Uterus (tissue), 4 donors: ENCODE measurements around the gene PSMC3IP. TPM values are rescaled to one million over a fixed set of nuclear protein-coding genes. Genes with fewer than 3 reads are reported as not detected.

ENCODE experiments used
- DNase-seq, 2 donors: peaks; one replicate each; pipeline ENCODE4 v3.0.0-alpha.2; 2019 to 2020
- H3K27ac ChIP-seq, 2 donors: fragments of 200-600 bp; sonication (generic); 1 replicate in 1 of 2; 2 replicates in 1 of 2; pipeline ENCODE4 v1.5.1; 2016 to 2018
- H3K27me3 ChIP-seq, 2 donors: fragments of 200-600 bp; sonication (generic); one replicate each; pipeline ENCODE4 v1.5.1; 2018 to 2019; ENCODE audit warnings: control low read depth in 1 of 2
- H3K36me3 ChIP-seq, 2 donors: fragments of 200-600 bp; sonication (generic); one replicate each; pipeline ENCODE4 v1.5.1; 2019; ENCODE audit warnings: control low read depth in 1 of 2
- H3K4me1 ChIP-seq, 2 donors: fragments of 200-600 bp; sonication (generic); one replicate each; pipeline ENCODE4 v1.5.1; 2018 to 2019; ENCODE audit warnings: control low read depth in 1 of 2
- H3K4me3 ChIP-seq, 2 donors: fragments of 200-600 bp; sonication (generic); 1 replicate in 1 of 2; 2 replicates in 1 of 2; pipeline ENCODE4 v1.5.1; 2018 to 2019; ENCODE audit warnings: mild to moderate bottlenecking in 1 of 2
- H3K9me3 ChIP-seq, 2 donors: fragments of 200-600 bp; sonication (generic); one replicate each; pipeline ENCODE4 v1.5.1; 2019; ENCODE audit warnings: control low read depth in 1 of 2
- POLR2A ChIP-seq, 2 donors: fragments of 450-650 bp; IDR thresholded peaks; one replicate each; pipeline ENCODE4 v1.6.1; 2016; ENCODE audit warnings: antibody characterized with exemption in 2 of 2, mild to moderate bottlenecking in 1 of 2, moderate library complexity in 1 of 2
- intact Hi-C: fragments of 100-400 bp; cut with DNase I; formaldehyde crosslinking; loops from one replicate; pipeline ENCODE4 v1.15.1; 2023; ENCODE audit warnings: low total_unique reads
- total RNA-seq, 4 donors: library from RNA; depleted of rRNA in 3 of 4; stranded (reverse); fragments of >200 nt in 3 of 4; gene quantifications; one replicate each; pipeline versions ENCODE4 v1.1.0 to v1.2.4, GENCODE V29; 2014 to 2023
- TF ChIP-seq, protein P1 (sequence below), 4 experiments: fragments of 200-600 bp in 2 of 4; fragments of 450-650 bp in 2 of 4; sonication (generic) in 2 of 4; IDR thresholded peaks; one replicate each; pipeline ENCODE4 v1.5.1; 2016 to 2019; ENCODE audit warnings: antibody characterized with exemption in 4 of 4, mild to moderate bottlenecking in 2 of 4, moderate library complexity in 1 of 4
- donor health status: DM: yes; HTN: yes; CAD: no.

PSMC3IP gene
- total RNA-seq, 4 donors from 2014 or later = 2.8 to 16.5 (median 5.0) TPM

DNA sequence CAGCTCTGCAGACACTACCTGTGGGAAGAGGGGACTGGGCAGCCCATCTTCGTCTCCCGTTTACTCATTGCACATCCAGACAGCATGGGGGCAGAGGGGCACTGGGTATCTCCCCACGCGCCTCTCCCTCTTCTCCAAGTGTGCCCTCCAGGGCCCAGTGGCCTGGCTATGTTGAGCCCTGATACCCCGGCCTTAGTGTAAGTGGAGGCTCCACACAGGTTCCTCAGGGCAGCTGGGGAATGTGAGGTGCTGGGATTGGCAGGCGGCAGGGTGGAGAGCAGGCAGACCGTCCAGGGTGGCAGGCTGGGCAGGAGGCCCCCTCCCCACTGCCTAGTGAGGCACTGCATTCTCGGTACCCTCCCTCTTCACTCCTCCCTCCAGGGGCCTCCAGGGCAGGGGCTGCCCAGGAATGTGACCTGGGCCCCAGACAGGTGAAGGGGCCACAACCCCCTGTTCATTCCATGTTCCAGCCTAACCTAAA lies 54.7 kb downstream of the PSMC3IP start:
- Histone ChIP-seq H3K4me3 (no peak overlapping the region), H3K36me3 (no peaks in the 10 kb centered on the region), H3K4me1 (peaks cover 45 to 49% of the 10 kb centered on the region in 2 donors), H3K9me3 (no peaks in the 10 kb centered on the region), H3K27ac (peak overlapping the region; percentile 95 to 99), H3K27me3 (no peaks in the 10 kb centered on the region)
- intact Hi-C loops = no loop called here
- DNase-seq = peak in 1 of 2 donors; percentile 19
- TF ChIP-seq POLR2A (IDR thresholded peaks at IDR 0.05) = no peak
- TF ChIP-seq, protein P1, sequence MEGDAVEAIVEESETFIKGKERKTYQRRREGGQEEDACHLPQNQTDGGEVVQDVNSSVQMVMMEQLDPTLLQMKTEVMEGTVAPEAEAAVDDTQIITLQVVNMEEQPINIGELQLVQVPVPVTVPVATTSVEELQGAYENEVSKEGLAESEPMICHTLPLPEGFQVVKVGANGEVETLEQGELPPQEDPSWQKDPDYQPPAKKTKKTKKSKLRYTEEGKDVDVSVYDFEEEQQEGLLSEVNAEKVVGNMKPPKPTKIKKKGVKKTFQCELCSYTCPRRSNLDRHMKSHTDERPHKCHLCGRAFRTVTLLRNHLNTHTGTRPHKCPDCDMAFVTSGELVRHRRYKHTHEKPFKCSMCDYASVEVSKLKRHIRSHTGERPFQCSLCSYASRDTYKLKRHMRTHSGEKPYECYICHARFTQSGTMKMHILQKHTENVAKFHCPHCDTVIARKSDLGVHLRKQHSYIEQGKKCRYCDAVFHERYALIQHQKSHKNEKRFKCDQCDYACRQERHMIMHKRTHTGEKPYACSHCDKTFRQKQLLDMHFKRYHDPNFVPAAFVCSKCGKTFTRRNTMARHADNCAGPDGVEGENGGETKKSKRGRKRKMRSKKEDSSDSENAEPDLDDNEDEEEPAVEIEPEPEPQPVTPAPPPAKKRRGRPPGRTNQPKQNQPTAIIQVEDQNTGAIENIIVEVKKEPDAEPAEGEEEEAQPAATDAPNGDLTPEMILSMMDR (IDR thresholded peaks at IDR 0.05) = no peak

Other genes starting within 250 kb of the PSMC3IP start
- 100 to 1,000 TPM; 115 to 298 (median 171) TPM for gene STAT3, start 189.3 kb downstream of the PSMC3IP start, total RNA-seq
- 100 to 1,000 TPM; 204 to 520 (median 372) TPM for gene CAVIN1, start 154.5 kb downstream of the PSMC3IP start, total RNA-seq
- 100 to 1,000 TPM in 1 of 4 donors, 10 to 100 TPM in 3; 29.5 to 111 (median 64.5) TPM for gene ATP6V0A1, start 118.9 kb downstream of the PSMC3IP start, total RNA-seq
- gene NAGLU, start 41.5 kb downstream of the PSMC3IP start, total RNA-seq = 10 to 100 TPM in 3 of 4 donors, 1 to 10 TPM in 1; 8.7 to 33.5 (median 25.6) TPM
- gene HSD17B1, start 24.8 kb downstream of the PSMC3IP start, total RNA-seq = 1 to 10 TPM in 1 of 4 donors, under 1 TPM in 1, not detected in 2; 0.35 to 3.1 TPM
- gene COASY, start 15.6 kb downstream of the PSMC3IP start, total RNA-seq = 10 to 100 TPM in 3 of 4 donors, 1 to 10 TPM in 1; 2.6 to 42.6 (median 16.1) TPM
- 10 to 100 TPM in 3 of 4 donors, 1 to 10 TPM in 1; 6.9 to 50.0 (median 35.1) TPM for gene MLX, start 10.6 kb downstream of the PSMC3IP start, total RNA-seq
- gene RETREG3, start 31.6 kb upstream of the PSMC3IP start, total RNA-seq = 10 to 100 TPM; 12.6 to 72.7 (median 46.3) TPM
- gene TUBG1, start 32.0 kb upstream of the PSMC3IP start, total RNA-seq = 10 to 100 TPM in 3 of 4 donors, 1 to 10 TPM in 1; 7.9 to 39.4 (median 23.9) TPM
- gene TUBG2, start 81.6 kb upstream of the PSMC3IP start, total RNA-seq = 10 to 100 TPM in 3 of 4 donors, 1 to 10 TPM in 1; 9.7 to 60.7 (median 27.6) TPM
- gene PLEKHH3, start 99.3 kb upstream of the PSMC3IP start, total RNA-seq = 100 to 1,000 TPM in 1 of 4 donors, 10 to 100 TPM in 1, 1 to 10 TPM in 2; 2.9 to 102 (median 19.2) TPM
- gene CCR10, start 104.1 kb upstream of the PSMC3IP start, total RNA-seq = 10 to 100 TPM in 1 of 4 donors, 1 to 10 TPM in 1, under 1 TPM in 2; 0.26 to 17.9 (median 1.6) TPM
- 10 to 100 TPM in 3 of 4 donors, 1 to 10 TPM in 1; 1.5 to 61.5 (median 26.5) TPM for gene CNTNAP1, start 104.8 kb upstream of the PSMC3IP start, total RNA-seq
- gene EZH1, start 167.3 kb upstream of the PSMC3IP start, total RNA-seq = 10 to 100 TPM; 31.5 to 89.5 (median 44.5) TPM
- gene RAMP2, start 183.5 kb upstream of the PSMC3IP start, total RNA-seq = 10 to 100 TPM; 13.7 to 52.2 (median 29.2) TPM
- 10 to 100 TPM; 36.8 to 70.7 (median 51.7) TPM for gene VPS25, start 195.7 kb upstream of the PSMC3IP start, total RNA-seq
- gene WNK4, start 202.9 kb upstream of the PSMC3IP start, total RNA-seq = 1 to 10 TPM in 1 of 4 donors, under 1 TPM in 2, not detected in 1; under 0.01 to 1.7 (median 0.34) TPM
- gene COA3, start 221.0 kb upstream of the PSMC3IP start, total RNA-seq = 100 to 1,000 TPM in 1 of 4 donors, 10 to 100 TPM in 3; 40.9 to 100 (median 51.8) TPM
- 1 to 10 TPM in 1 of 4 donors, under 1 TPM in 1, not detected in 2; 0.69 to 1.2 TPM for gene CNTD1, start 221.1 kb upstream of the PSMC3IP start, total RNA-seq
- gene BECN1, start 246.6 kb upstream of the PSMC3IP start, total RNA-seq = 100 to 1,000 TPM in 1 of 4 donors, 10 to 100 TPM in 3; 42.6 to 108 (median 72.6) TPM